ENCODE results near the gene SSBP4.
A peak's percentile ranks its signal among the peaks of the same experiment; 100 is the strongest.

Gene SSBP4

GRCh38 chr19:18434411-18435175 lies 15.4 kb downstream of the SSBP4 start:
- DNase-seq = no peak

GRCh38 chr19:18435178-18435841 lies 16.1 kb downstream of the SSBP4 start:
- DNase-seq = no peak

- no peak for DNase-seq
These were observed 16.9 kb downstream of the SSBP4 start for GRCh38 chr19:18435842-18436670.

- peak; percentile 65 for DNase-seq
These were observed 17.7 kb downstream of the SSBP4 start for GRCh38 chr19:18436671-18437490.

- peak; percentile 23 for DNase-seq
These were observed 18.5 kb downstream of the SSBP4 start, which contains the start of gene ISYNA1 for GRCh38 chr19:18437491-18438330. Gene ISYNA1, minus strand, starts transcription at chr19:18438133. Its CDS starts 154 bp downstream, at chr19:18437979.

- no peak for DNase-seq
These were observed 19.3 kb downstream of the SSBP4 start for GRCh38 chr19:18438331-18439024.

- DNase-seq = no peak
These were observed 20.1 kb downstream of the SSBP4 start for GRCh38 chr19:18439025-18439909.

GRCh38 chr19:18439910-18440237 lies 20.7 kb downstream of the SSBP4 start:
- DNase-seq = no peak

GRCh38 chr19:18440415-18440877 lies 21.2 kb downstream of the SSBP4 start:
- DNase-seq = no peak

- DNase-seq = no peak
These were observed 22.0 kb downstream of the SSBP4 start for GRCh38 chr19:18440936-18441803.

- DNase-seq = no peak
These were observed 22.9 kb downstream of the SSBP4 start for GRCh38 chr19:18441804-18442788.

GRCh38 chr19:18442941-18443340 lies 23.7 kb downstream of the SSBP4 start:
- DNase-seq = no peak

GRCh38 chr19:18443406-18443805 lies 24.2 kb downstream of the SSBP4 start:
- no peak for DNase-seq

- DNase-seq = no peak
These were observed 24.6 kb downstream of the SSBP4 start for GRCh38 chr19:18443831-18444230.

GRCh38 chr19:18444513-18444912 lies 25.3 kb downstream of the SSBP4 start:
- DNase-seq = no peak

- DNase-seq = no peak
These were observed 26.2 kb downstream of the SSBP4 start for GRCh38 chr19:18445262-18445948.
